Measurements from ENCODE around the gene ACBD6.
A peak's percentile ranks its signal among the peaks of the same experiment; 100 is the strongest.
"Not testable (repeated sequence)": the region's sequence is repeated elsewhere in the genome, so short reads cannot be mapped to it uniquely, and the experiment has no call there.

ACBD6 gene, protein sequence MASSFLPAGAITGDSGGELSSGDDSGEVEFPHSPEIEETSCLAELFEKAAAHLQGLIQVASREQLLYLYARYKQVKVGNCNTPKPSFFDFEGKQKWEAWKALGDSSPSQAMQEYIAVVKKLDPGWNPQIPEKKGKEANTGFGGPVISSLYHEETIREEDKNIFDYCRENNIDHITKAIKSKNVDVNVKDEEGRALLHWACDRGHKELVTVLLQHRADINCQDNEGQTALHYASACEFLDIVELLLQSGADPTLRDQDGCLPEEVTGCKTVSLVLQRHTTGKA
- total RNA-seq, result 50.1 to 68.1 (median 56.7) reads per million in 4 experiments

- DNase-seq, result peak; percentile 66
Observed at GRCh38 chr1:180502361-180503279, at the start of gene ACBD6. ACBD6 (minus strand) TSS chr1:180502577; CDS start chr1:180502266, 311 bp downstream.

DNA sequence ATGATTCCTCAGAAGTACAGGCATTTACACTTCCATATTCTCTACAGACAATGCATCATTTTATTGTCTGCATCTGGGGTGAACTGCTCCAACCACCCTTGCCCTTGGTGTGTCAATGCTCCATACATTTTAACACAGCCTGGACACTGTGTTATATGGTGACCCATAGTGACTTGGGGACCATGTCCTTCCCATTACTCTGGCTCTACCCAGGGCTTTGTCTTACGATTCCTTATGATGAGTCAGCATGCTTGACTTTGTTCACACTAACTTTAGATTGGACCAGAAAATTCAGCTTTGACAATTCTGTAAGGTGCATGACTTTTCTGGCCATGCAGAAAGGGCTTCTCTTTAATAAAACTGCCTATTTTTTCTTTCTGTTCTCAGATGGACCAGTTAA lies 49.6 kb upstream of the ACBD6 start:
- DNase-seq, result no peak

GRCh38 chr1:180550241-180550640 lies 47.9 kb upstream of the ACBD6 start:
- DNase-seq, result no peak

- DNase-seq, result not testable (repeated sequence)
Observed at GRCh38 chr1:180549770-180550169, 47.4 kb upstream of the ACBD6 start.

DNA sequence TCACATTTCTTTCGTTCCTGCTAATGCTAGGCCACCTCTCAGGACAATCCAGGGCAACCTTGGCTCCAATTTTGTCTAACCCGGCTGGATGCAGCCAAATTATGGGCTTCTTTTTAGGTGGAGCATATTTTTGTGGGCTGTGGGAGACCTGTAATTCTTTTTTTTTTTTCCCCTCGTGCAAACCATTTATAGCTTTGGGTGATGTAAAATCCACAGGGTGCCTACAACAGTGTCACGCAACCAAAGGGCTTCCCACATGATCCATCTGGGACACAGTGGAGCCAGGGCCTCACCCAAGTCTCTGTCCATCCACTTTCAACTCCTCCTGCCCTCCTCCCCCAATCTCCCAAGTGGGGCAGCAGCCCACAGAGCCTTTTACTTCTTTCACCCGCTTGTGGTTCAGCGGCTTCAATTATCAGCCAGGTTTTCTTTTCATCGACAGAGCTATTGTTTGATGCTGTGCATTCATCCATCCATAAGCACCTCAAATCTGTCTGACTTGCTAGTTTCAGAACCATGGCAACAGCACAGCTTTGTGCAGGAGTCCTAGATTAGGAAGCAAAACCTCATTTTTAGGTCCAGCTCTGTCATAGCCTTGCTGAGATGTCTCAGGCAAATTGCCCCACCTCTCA lies 46.4 kb upstream of the ACBD6 start:
- no peak for DNase-seq

GRCh38 chr1:180545991-180546390 lies 43.6 kb upstream of the ACBD6 start:
- no peak for DNase-seq

DNA sequence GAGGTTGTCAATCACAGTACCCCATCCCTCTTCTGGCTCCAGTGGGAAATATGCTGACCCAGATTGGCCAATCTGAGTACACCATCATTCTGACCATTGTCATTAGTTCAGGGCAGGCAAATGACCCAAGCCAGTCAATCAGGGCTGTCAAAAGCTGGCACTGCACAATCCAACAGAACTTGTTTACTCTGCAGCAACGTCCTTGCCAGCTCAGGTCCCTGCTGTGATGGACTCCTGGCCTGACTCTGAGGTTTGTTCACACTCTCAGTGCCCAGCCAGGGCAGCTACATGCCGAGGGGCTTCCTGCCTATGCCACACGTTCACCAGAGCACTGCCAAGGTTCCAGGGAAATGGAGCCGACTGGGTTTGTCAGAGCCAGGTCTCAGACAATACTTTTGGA lies 41.7 kb upstream of the ACBD6 start:
- no peak for DNase-seq

GRCh38 chr1:180542838-180543145 lies 40.4 kb upstream of the ACBD6 start:
- DNase-seq, result no peak

GRCh38 chr1:180542113-180542837 lies 39.9 kb upstream of the ACBD6 start:
- DNase-seq, result no peak

- no peak for DNase-seq
Observed at GRCh38 chr1:180540697-180541594, 38.6 kb upstream of the ACBD6 start.

GRCh38 chr1:180539136-180539535 lies 36.8 kb upstream of the ACBD6 start:
- DNase-seq, result no peak

DNA sequence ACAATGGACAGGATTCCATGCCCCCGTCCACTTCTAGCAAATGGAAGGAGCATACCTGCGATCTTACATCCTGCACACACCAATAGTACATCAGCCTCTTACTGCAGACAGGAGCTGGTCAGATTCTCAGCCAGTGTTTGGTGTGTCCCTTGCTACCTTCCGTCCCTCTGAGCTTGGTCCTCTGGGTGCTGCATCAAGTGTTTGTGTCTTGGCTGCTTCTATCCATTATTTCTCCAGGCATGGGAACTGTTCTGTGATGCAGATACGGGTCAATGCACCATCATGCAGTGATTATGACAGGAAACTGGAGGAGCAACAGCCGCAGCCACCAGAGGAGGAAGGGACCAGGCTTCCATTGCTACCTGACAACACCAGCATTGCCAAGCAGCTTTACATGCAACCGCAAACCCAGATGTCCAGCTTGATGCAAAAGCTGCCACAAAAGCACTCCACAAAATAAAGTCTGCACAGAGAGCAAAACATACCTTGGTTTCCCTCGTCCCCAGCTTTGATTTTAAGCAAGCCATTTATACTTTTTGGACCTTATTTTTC lies 34.5 kb upstream of the ACBD6 start:
- no peak for DNase-seq

DNA sequence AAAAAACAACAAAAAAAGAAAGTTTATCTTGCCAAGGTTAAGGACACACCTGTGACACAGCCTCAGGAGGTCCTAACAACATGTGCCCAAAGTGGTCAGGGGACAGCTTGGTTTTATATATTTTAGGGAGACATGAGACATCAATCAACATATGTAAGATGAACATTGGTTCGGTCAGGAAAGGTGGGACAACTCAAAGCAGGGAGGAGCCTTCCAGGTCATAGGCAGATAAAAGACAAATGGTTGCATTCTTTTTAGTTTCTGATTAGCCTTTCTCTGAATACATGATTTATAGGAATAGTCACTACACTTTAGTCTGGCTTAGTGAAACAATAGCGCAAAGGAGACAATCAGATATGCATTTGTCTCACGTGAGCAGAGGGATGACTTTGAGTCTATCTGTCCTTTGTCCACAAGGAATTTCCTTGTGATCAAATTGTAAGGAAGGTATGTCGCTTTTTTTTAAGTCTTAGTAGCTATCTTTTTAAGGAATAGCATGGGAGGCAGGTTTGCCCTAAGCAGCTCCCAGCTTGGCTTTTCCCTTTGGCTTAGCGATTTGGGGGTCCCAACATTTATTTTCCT lies 33.1 kb upstream of the ACBD6 start:
- no peak for DNase-seq

GRCh38 chr1:180534214-180534613 lies 31.8 kb upstream of the ACBD6 start:
- DNase-seq, result no peak

DNA sequence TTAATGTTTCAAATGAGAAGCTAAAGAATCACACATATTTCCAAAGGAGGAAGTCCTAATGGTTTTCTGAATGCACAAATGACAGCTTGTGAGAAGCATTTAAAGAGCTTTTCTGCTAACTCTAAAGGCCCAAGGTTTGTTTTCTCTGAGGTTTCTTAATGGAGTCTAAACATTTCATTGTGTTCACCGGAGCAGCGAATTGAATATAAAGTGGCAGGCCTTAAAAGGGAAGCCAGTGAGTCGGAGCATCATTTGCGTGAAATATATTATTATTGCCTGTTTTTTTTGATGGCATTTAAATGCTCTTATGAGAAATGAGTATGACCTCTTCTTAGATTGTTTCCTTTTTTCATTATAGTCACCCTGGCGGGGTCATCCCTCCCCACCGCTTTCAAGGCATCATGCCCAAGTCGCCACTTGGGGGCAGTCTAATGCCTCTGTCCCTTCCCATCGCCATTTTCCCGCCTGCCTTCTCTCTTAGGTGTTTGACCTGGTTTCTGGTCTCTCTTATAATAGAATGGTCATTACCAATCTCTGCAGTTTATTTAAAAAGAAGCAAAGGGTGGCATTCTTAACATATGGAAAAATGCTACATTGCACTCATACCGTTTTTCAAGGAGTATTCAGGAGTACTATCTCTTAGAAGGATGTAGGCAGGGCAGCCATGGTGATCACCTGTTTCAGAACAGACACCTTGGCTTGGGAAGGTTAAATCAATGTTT lies 31.1 kb upstream of the ACBD6 start:
- peak; percentile 21 for DNase-seq

DNA sequence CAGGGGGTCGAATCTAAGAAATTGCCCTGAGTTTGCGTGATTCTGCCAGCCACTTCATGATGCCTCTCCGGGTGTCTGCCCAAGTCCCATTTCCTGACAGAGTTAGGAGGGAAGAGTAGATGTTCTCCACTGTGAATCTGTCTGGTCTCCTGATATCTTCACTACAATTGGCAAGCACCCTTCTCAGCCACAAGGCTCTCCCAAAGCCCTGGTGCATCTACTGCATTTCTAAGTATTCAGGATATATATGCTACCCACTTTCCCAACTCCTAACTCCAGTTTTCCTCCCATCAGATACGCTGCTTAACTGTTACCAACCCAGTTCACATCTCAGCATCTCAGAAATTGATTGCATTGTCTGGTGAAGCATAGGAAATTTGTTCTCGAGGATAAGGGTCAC lies 30.5 kb upstream of the ACBD6 start:
- DNase-seq, result no peak

- DNase-seq, result no peak
Observed at GRCh38 chr1:180530501-180530900, 28.1 kb upstream of the ACBD6 start.

- no peak for DNase-seq
Observed at GRCh38 chr1:180528868-180529470, 26.6 kb upstream of the ACBD6 start.

DNA sequence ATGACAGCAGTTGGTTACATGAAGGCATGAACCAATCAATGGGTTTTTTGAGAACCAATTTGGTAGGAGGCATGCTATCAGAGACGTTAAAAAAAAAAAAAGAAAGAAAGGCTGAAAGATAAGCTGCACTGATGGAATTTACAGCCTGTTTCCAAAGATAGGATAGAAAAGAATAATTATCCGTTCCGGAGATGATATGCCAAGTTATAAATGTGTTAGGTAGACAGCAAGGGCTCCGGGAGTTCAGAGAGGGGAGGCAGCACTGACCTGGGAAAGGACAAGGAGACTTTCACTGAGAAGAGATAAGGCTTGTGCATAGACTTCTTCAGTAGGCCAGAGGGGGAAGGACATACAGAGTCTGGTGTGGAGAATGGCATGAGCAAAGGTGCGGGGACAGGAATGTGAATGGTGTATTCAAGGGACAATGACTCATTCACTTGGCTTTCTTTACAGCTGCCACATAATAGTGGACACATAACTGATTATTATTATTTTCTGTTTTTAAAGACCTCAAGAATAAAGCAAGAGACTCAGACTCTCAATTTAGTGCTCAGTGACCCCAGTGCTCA lies 24.8 kb upstream of the ACBD6 start:
- no peak for DNase-seq

DNA sequence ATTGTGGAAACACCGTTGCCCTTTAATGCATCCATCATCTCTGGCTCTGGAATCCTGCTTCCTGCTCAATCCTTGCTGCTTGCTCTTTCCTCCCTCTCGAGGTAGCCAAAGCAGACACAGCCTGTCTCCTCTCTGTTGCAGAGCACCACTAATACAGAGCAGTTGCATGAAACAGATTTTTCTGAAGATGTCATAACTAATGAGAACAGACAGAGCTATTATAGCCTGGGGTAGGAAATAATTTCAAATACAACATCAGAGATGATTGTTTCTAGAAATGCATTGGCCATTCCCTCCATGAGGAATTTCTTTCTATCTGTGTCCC lies 23.3 kb upstream of the ACBD6 start:
- no peak for DNase-seq

All from effector CD8-positive, alpha-beta T cell (primary cell).